IMR-90 (cell line): ENCODE data around the gene DIP2B.

Source experiments
- CEBPB ChIP-seq: IDR thresholded peaks from 2 replicates; pipeline ENCODE4 v1.6.1; 2012; ENCODE audit warnings: low read depth, low read length, improper control_type of control experiment
- MAFK ChIP-seq: IDR thresholded peaks from 2 replicates; pipeline ENCODE4 v1.6.1; 2012; ENCODE audit warnings: low read depth, low read length, improper control_type of control experiment
- MXI1 ChIP-seq: IDR thresholded peaks from 2 replicates; pipeline ENCODE4 v1.6.1; 2012; ENCODE audit warnings: low read depth, mild to moderate bottlenecking, low read length, moderate library complexity, borderline replicate concordance
- POLR2A ChIP-seq: IDR thresholded peaks from 2 replicates; pipeline ENCODE4 v1.6.1; 2012; ENCODE audit warnings: mild to moderate bottlenecking, low read depth, low read length
- RAD21 ChIP-seq: IDR thresholded peaks from 2 replicates; pipeline ENCODE4 v1.6.1; 2012; ENCODE audit warnings: low read length, improper control_type of control experiment
- TF ChIP-seq, protein P1 (sequence below): conservative IDR thresholded peaks from 2 replicates; pipeline ENCODE4 v1.5.1; 2012; ENCODE audit warnings: mild to moderate bottlenecking, low read depth, low read length, improper control_type of control experiment

DNA sequence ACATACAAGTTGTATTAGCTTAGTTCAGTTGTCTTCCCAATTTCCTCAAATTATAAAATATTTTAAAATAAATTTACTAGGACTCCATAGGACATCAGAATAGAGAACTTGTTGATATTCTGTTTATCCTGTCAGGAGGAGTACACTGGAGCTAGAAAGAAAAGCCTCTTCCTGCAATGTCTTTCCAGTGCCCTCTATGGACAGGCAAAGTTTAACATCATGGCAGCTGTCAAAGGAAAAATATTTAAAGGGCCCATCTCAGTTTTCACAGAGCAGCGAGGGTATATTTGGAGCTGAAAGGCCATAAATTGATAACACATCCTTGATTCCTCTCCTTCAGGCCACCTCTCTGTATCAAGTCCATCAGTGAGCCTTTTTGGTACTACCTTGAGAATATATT, 19.0 kb downstream of the DIP2B start:
- TF ChIP-seq, protein P1, sequence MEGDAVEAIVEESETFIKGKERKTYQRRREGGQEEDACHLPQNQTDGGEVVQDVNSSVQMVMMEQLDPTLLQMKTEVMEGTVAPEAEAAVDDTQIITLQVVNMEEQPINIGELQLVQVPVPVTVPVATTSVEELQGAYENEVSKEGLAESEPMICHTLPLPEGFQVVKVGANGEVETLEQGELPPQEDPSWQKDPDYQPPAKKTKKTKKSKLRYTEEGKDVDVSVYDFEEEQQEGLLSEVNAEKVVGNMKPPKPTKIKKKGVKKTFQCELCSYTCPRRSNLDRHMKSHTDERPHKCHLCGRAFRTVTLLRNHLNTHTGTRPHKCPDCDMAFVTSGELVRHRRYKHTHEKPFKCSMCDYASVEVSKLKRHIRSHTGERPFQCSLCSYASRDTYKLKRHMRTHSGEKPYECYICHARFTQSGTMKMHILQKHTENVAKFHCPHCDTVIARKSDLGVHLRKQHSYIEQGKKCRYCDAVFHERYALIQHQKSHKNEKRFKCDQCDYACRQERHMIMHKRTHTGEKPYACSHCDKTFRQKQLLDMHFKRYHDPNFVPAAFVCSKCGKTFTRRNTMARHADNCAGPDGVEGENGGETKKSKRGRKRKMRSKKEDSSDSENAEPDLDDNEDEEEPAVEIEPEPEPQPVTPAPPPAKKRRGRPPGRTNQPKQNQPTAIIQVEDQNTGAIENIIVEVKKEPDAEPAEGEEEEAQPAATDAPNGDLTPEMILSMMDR = no peak
- no peak for TF ChIP-seq CEBPB
- TF ChIP-seq RAD21 = no peak
- no peak for TF ChIP-seq POLR2A
- TF ChIP-seq MAFK = no peak
- no peak for TF ChIP-seq MXI1
